ENCODE results near the gene CCNDBP1. TPM values are rescaled to one million over a fixed set of nuclear protein-coding genes. Genes with fewer than 3 reads are reported as not detected.

Gene CCNDBP1
- polyA plus RNA-seq, 1 of the 3 experiments (the other 2 are of a cell fraction), result 63.6 TPM

GRCh38 chr15:43241100-43241499 is 55.9 kb downstream of the CCNDBP1 start (continued):
- TF ChIP-seq FOXM1 (IDR thresholded peaks at IDR 0.05; ENCODE audit: low read depth), result no peak
- no peak for TF ChIP-seq IRF3 (IDR thresholded peaks at IDR 0.05; ENCODE audit: low read depth, low read length)
- TF ChIP-seq USF2 (IDR thresholded peaks at IDR 0.05; ENCODE audit: borderline replicate concordance, low read depth, low read length), result no peak
- TF ChIP-seq MXI1 (IDR thresholded peaks at IDR 0.05; ENCODE audit: low read depth, low read length), result no peak
- no peak for TF ChIP-seq TEAD4 (IDR thresholded peaks at IDR 0.05; ENCODE audit: borderline replicate concordance, insufficient read depth)
- no peak for TF ChIP-seq NRF1 (IDR thresholded peaks at IDR 0.05; ENCODE audit: low read depth, low read length)

GRCh38 chr15:43242616-43243015 is 57.4 kb downstream of the CCNDBP1 start:
- TF ChIP-seq TEAD4 (IDR thresholded peaks at IDR 0.05; ENCODE audit: borderline replicate concordance, insufficient read depth) (no peak), NFIC (IDR thresholded peaks at IDR 0.05; ENCODE audit: borderline replicate concordance) (no peak), REST (IDR thresholded peaks at IDR 0.05; ENCODE audit: low read depth, low read length) (no peak)
- POLR2A ChIA-PET, result no interaction called here
- H3K79me2 ChIP-seq (ENCODE audit: insufficient read depth), result no peaks in the 10 kb centered on the region
- 47% methylated on average over 5 of the region's 5 CpGs for WGBS (ENCODE audit: low lambda C conversion rate)
- CTCF ChIA-PET, result interaction anchor here (1.1 to 4.5 kb wide), 4 partner anchors 9 to 43 kb away, joined by 3 to 16 read pairs (median 6); no protein-coding TSS in a partner anchor
- no peak overlapping the region for H3K4me3 ChIP-seq (ENCODE audit: low read depth in 2 of 2, low read length in 1 of 2)
- no peak overlapping the region for H2AFZ ChIP-seq (ENCODE audit: low read depth)
- H3F3A ChIP-seq (replicated peaks; ENCODE audit: insufficient read depth), result no peaks in the 10 kb centered on the region
- H4K20me1 ChIP-seq (ENCODE audit: insufficient read depth), result no peaks in the 10 kb centered on the region
- no peaks in the 10 kb centered on the region for H3K36me3 ChIP-seq (replicated peaks in 1 of 2; ENCODE audit: control insufficient read depth in 1 of 2, insufficient read depth in 2 of 2, low read length in 1 of 2)
- no peaks in the 10 kb centered on the region for H3K9me2 ChIP-seq
- H3K27me3 ChIP-seq (ENCODE audit: insufficient read depth), result peaks cover 3% of the 10 kb centered on the region; the same call in 1 of the 2 replicates
- H3K4me1 ChIP-seq (ENCODE audit: control insufficient read depth in 1 of 2, insufficient read depth in 2 of 2, low read depth in 1 of 2, low read length in 1 of 2), result peaks cover 0 to 10% of the 10 kb centered on the region in 2 experiments; a peak in 1 of 4 replicates
- DNase-seq, result no peak
- no peaks in the 10 kb centered on the region for H3K9me3 ChIP-seq
- no peak overlapping the region for H3K27ac ChIP-seq (ENCODE audit: low read depth in 2 of 2, low read length in 1 of 2)
- no peak overlapping the region for H3K4me2 ChIP-seq
- H3K9ac ChIP-seq, result no peak overlapping the region
